H1 (cell line): ENCODE data around the gene CIAO2A. TPM values are rescaled to one million over a fixed set of nuclear protein-coding genes. Genes with fewer than 3 reads are reported as not detected.

ENCODE experiments used
- CTCF ChIA-PET: fragments of 300-600 bp; sonication (Branson Sonifier 250); formaldehyde crosslinking; loops from one replicate; lab custom pipeline; 2021; ENCODE audit not compliant: partially characterized antibody; lab: Charles Lee
- POLR2A ChIA-PET: fragments of 300-600 bp; sonication (Branson Sonifier 250); formaldehyde crosslinking; loops from one replicate; lab custom pipeline; 2021; ENCODE audit warnings: inconsistent platforms; ENCODE audit not compliant: partially characterized antibody; lab: Charles Lee
- DNase-seq, 2 experiments: peaks; one replicate each; pipeline versions ENCODE4 v3.0.0 to v3.0.0-alpha.2; 2010 to 2022; ENCODE audit warnings: low spot score in 2 of 2, low read depth in 1 of 2, mixed read lengths in 1 of 2
- FAIRE-seq: peaks from 2 replicates; lab custom pipeline; 2011; peaks lifted over from hg19 to GRCh38; lab: Jason Lieb, UNC
- H2AFZ ChIP-seq: 2 replicates; pipeline ENCODE4 v1.8.1; 2012; ENCODE audit warnings: low read length, inconsistent platforms
- H2AK5ac ChIP-seq: 2 replicates; pipeline ENCODE4 v1.6.1; 2013; ENCODE audit warnings: low read depth, low read length
- H2BK120ac ChIP-seq: replicated peaks from 2 replicates; pipeline ENCODE3; 2013; ENCODE audit warnings: low read depth, low read length, inconsistent platforms
- H2BK12ac ChIP-seq: 2 replicates; pipeline ENCODE4 v1.6.1; 2013; ENCODE audit warnings: low read depth, low read length
- H2BK15ac ChIP-seq: 2 replicates; pipeline ENCODE4 v1.6.1; 2013; ENCODE audit warnings: low read length
- H2BK20ac ChIP-seq: 2 replicates; pipeline ENCODE4 v1.6.1; 2013; ENCODE audit warnings: low read length
- H2BK5ac ChIP-seq: 2 replicates; pipeline ENCODE4 v1.6.1; 2013; ENCODE audit warnings: low read depth, low read length
- H3K14ac ChIP-seq: 2 replicates; pipeline ENCODE4 v1.6.1; 2013; ENCODE audit warnings: inconsistent platforms; ENCODE audit not compliant: insufficient read length
- H3K18ac ChIP-seq: 2 replicates; pipeline ENCODE4 v1.6.1; 2013; ENCODE audit warnings: low read length; ENCODE audit errors: extremely low read depth
- H3K23ac ChIP-seq: 2 replicates; pipeline ENCODE4 v1.6.1; 2013; ENCODE audit warnings: inconsistent platforms; ENCODE audit not compliant: insufficient read length
- H3K23me2 ChIP-seq: 2 replicates; pipeline ENCODE4 v1.6.1; 2013; ENCODE audit warnings: low read depth, low read length
- H3K27ac ChIP-seq: 2 replicates; pipeline ENCODE4 v1.6.1; 2011; ENCODE audit warnings: low read depth, low read length, inconsistent platforms
- H3K27me3 ChIP-seq, 4 experiments: replicated peaks in 1 of 4; 1 replicate in 1 of 4; 2 replicates in 3 of 4; pipeline versions ENCODE4 v1.6.1 to v1.8.1; 2011 to 2013; ENCODE audit warnings: low read length in 3 of 4, mild to moderate bottlenecking in 3 of 4, inconsistent platforms in 2 of 4, mixed read lengths in 2 of 4, moderate library complexity in 1 of 4; ENCODE audit not compliant: control insufficient read depth in 3 of 4, insufficient read depth in 3 of 4; ENCODE audit errors: extremely low read depth in 1 of 4
- H3K36me3 ChIP-seq, 4 experiments: 2 replicates each; pipeline versions ENCODE4 v1.6.1 to v1.8.1; 2011 to 2013; ENCODE audit warnings: mild to moderate bottlenecking in 4 of 4, low read length in 3 of 4, moderate library complexity in 2 of 4, control low read depth in 1 of 4, inconsistent platforms in 1 of 4; ENCODE audit not compliant: insufficient read depth in 4 of 4, control insufficient read depth in 2 of 4
- H3K4ac ChIP-seq: replicated peaks from 2 replicates; pipeline ENCODE3; 2013; ENCODE audit warnings: low read length, low read depth, mixed read lengths, inconsistent platforms; ENCODE audit not compliant: insufficient read length
- H3K4me1 ChIP-seq, 4 experiments: replicated peaks in 1 of 4; 1 replicate in 1 of 4; 2 replicates in 3 of 4; pipeline versions ENCODE4 v1.6.1 to v1.8.1; 2011 to 2013; ENCODE audit warnings: low read length in 3 of 4, inconsistent platforms in 2 of 4, mixed read lengths in 1 of 4; ENCODE audit not compliant: insufficient read depth in 4 of 4, control insufficient read depth in 3 of 4
- H3K4me2 ChIP-seq, 2 experiments: 2 replicates each; pipeline versions ENCODE4 v1.6.1 to v1.8.1; 2011 to 2013; ENCODE audit warnings: low read depth in 2 of 2, low read length in 2 of 2, control low read depth in 1 of 2, inconsistent platforms in 1 of 2, mild to moderate bottlenecking in 1 of 2; ENCODE audit not compliant: insufficient read depth in 1 of 2
- H3K4me3 ChIP-seq, 4 experiments: fragments of 200-600, 300-600 bp in 1 of 4; sonication (generic), shearing (Covaris generic), sonication (Bioruptor Twin) in 1 of 4; 2 replicates each; pipeline versions ENCODE4 v1.5.1 to v1.8.1; 2011 to 2016; ENCODE audit warnings: low read length in 4 of 4, low read depth in 3 of 4, control low read depth in 2 of 4, inconsistent platforms in 2 of 4, mild to moderate bottlenecking in 2 of 4, mixed read lengths in 1 of 4, moderate library complexity in 1 of 4; ENCODE audit not compliant: insufficient read depth in 2 of 4; ENCODE audit errors: extremely low read depth in 1 of 4
- H3K56ac ChIP-seq: replicated peaks from 2 replicates; pipeline ENCODE3; 2013; ENCODE audit warnings: low read depth, mild to moderate bottlenecking, mixed read lengths, low read length, inconsistent platforms; ENCODE audit not compliant: insufficient read length
- H3K79me1 ChIP-seq: 2 replicates; pipeline ENCODE4 v1.6.1; 2013; ENCODE audit warnings: low read depth, low read length, control low read depth
- H3K79me2 ChIP-seq, 2 experiments: 2 replicates each; pipeline versions ENCODE4 v1.6.1 to v1.8.1; 2012 to 2013; ENCODE audit warnings: low read length in 2 of 2, mild to moderate bottlenecking in 2 of 2, inconsistent platforms in 1 of 2; ENCODE audit not compliant: insufficient read depth in 2 of 2, control insufficient read depth in 1 of 2
- H3K9ac ChIP-seq, 4 experiments: replicated peaks in 1 of 4; 1 replicate in 1 of 4; 2 replicates in 3 of 4; pipeline versions ENCODE4 v1.6.1 to v1.8.1; 2011 to 2013; ENCODE audit warnings: low read depth in 3 of 4, low read length in 3 of 4, control low read depth in 2 of 4, mild to moderate bottlenecking in 2 of 4, moderate library complexity in 2 of 4, inconsistent platforms in 1 of 4; ENCODE audit errors: extremely low read depth in 1 of 4
- H3K9me3 ChIP-seq, 2 experiments: 2 replicates each; pipeline versions ENCODE4 v1.6.1 to v1.8.1; 2012 to 2013; ENCODE audit warnings: mild to moderate bottlenecking in 2 of 2, moderate library complexity in 2 of 2, control low read depth in 1 of 2, inconsistent platforms in 1 of 2, low read depth in 1 of 2, low read length in 1 of 2, mixed read lengths in 1 of 2; ENCODE audit not compliant: insufficient read depth in 2 of 2
- H4K20me1 ChIP-seq, 2 experiments: replicated peaks in 1 of 2; 2 replicates each; pipeline versions ENCODE3 to v1.8.1; 2011 to 2013; ENCODE audit warnings: inconsistent platforms in 2 of 2, low read length in 2 of 2, mild to moderate bottlenecking in 1 of 2; ENCODE audit not compliant: insufficient read depth in 2 of 2, control insufficient read depth in 1 of 2
- H4K5ac ChIP-seq: 2 replicates; pipeline ENCODE4 v1.6.1; 2013; ENCODE audit warnings: low read length, low read depth, mixed read lengths, inconsistent platforms; ENCODE audit not compliant: insufficient read length
- H4K8ac ChIP-seq: 2 replicates; pipeline ENCODE4 v1.8.0; 2013; ENCODE audit warnings: mild to moderate bottlenecking, moderate library complexity, low read length, inconsistent platforms; ENCODE audit not compliant: insufficient read depth; ENCODE audit errors: extremely low read depth
- H4K91ac ChIP-seq: replicated peaks from 2 replicates; pipeline ENCODE3; 2013; ENCODE audit warnings: low read length, mixed read lengths, inconsistent platforms; ENCODE audit not compliant: insufficient read length
- ASH2L ChIP-seq: fragments of 200-600, 300-600 bp; sonication (generic); IDR thresholded peaks from one replicate; pipeline ENCODE4 v1.7.1; 2017; ENCODE audit warnings: low read length
- EGR1 ChIP-seq: IDR thresholded peaks from 2 replicates; pipeline ENCODE4 v1.6.1; 2011; ENCODE audit warnings: low read depth, low read length, borderline replicate concordance
- POLR2A ChIP-seq, 2 experiments: IDR thresholded peaks; 1 replicate in 1 of 2; 2 replicates in 1 of 2; pipeline ENCODE4 v1.6.1; 2011; ENCODE audit warnings: low read depth in 2 of 2, low read length in 2 of 2, mild to moderate bottlenecking in 2 of 2; ENCODE audit errors: control extremely low read depth in 1 of 2
- POLR2AphosphoS5 ChIP-seq: IDR thresholded peaks from 2 replicates; pipeline ENCODE4 v1.6.1; 2011; ENCODE audit warnings: low read depth, low read length
- POU5F1 ChIP-seq: IDR thresholded peaks from 2 replicates; pipeline ENCODE4 v1.6.1; 2011; ENCODE audit warnings: low read depth, mild to moderate bottlenecking, low read length, moderate library complexity
- RXRA ChIP-seq: IDR thresholded peaks from 2 replicates; pipeline ENCODE4 v1.6.1; 2011; ENCODE audit warnings: low read depth, mild to moderate bottlenecking, low read length, moderate library complexity; ENCODE audit not compliant: insufficient read depth
- USF2 ChIP-seq: IDR thresholded peaks from 2 replicates; pipeline ENCODE4 v1.6.1; 2011; ENCODE audit warnings: low read length, improper control_type of control experiment
- YY1 ChIP-seq: IDR thresholded peaks from 2 replicates; pipeline ENCODE4 v1.6.1; 2011; ENCODE audit warnings: low read depth, mild to moderate bottlenecking, low read length
- WGBS, 2 experiments: shearing (Covaris generic) in 1 of 2; methylation state at CpG; one replicate each; pipeline versions ENCODE4 v1.1.6 to v1.1.7; 2013 to 2015; ENCODE audit warnings: low lambda C conversion rate in 2 of 2, mixed read lengths in 2 of 2, inconsistent platforms in 1 of 2, low coverage in 1 of 2, missing lambda C conversion rate in 1 of 2; ENCODE audit not compliant: insufficient replicate concordance in 2 of 2, insufficient coverage in 1 of 2, insufficient read length in 1 of 2; ENCODE audit errors: extremely low coverage in 1 of 2, missing lambda C conversion rate in 1 of 2; 5-methylcytosine and 5-hydroxymethylcytosine counted together
- polyA plus RNA-seq, 7 experiments: library from polyadenylated mRNA; depleted of rRNA in 3 of 7; stranded (reverse) in 5 of 7; unstranded in 2 of 7; fragments of >200 nt in 5 of 7; fragments of 200-250 nt in 2 of 7; gene quantifications; 1 replicate in 5 of 7; 2 replicates in 1 of 7; 4 replicates in 1 of 7; pipeline versions ENCODE4 v1.2.1 to v1.2.3, GENCODE V29; 2011 to 2013; ENCODE audit warnings: missing spikeins in 2 of 7, mixed read lengths in 2 of 7
- total RNA-seq: library from RNA; stranded (reverse); fragmentation: NEBNext Ultra II Directional; extraction: Animal tissue kit (Norgen Biotek cat#: 25700); gene quantifications from 2 replicates; pipeline ENCODE4 v1.2.1, GENCODE V29; 2021

The CIAO2A gene
- total and polyA plus RNA-seq, 2 of the 8 experiments (the other 6 are each of a cell fraction or from before 2014, with no cell fraction given) = 76.4 to 86.5 TPM

- H2BK12ac ChIP-seq = no peak overlapping the region
- peaks cover 0 to 4% (median 2%) of the 10 kb centered on the region in 4 experiments; a peak in 1 of 7 replicates for H3K4me1 ChIP-seq
- H3K23ac ChIP-seq = no peak overlapping the region
- DNase-seq (no peak), FAIRE-seq (no peak)
- H3K36me3 ChIP-seq = peaks cover 19 to 45% (median 36%) of the 10 kb centered on the region in 4 experiments
- H4K8ac ChIP-seq = no peak overlapping the region
- no peak overlapping the region for H2BK5ac ChIP-seq
- H2BK120ac ChIP-seq = no peak overlapping the region
- no peaks in the 10 kb centered on the region for H3K9me3 ChIP-seq
- ChIA-PET CTCF (interaction anchor here (1.3 to 2.9 kb wide), 6 partner anchors 9 to 64 kb away, joined by 3 to 18 read pairs (median 4); partner anchors contain the start of gene CIAO2A), POLR2A (interaction anchor here (1.2 to 1.4 kb wide), 2 partner anchors 10 to 20 kb away, joined by 3 to 7 read pairs; no protein-coding TSS in a partner anchor)
- peaks cover 0 to 1% of the 10 kb centered on the region in 2 experiments for H4K20me1 ChIP-seq
- no peak overlapping the region for H2AK5ac ChIP-seq
- no peak overlapping the region for H2AFZ ChIP-seq
- H3K14ac ChIP-seq = no peak overlapping the region
- no peak overlapping the region for H3K4me2 ChIP-seq
- no peak overlapping the region for H4K5ac ChIP-seq
- H3K27me3 ChIP-seq = no peaks in the 10 kb centered on the region
- H2BK15ac ChIP-seq = no peak overlapping the region
- no peaks in the 10 kb centered on the region for H3K23me2 ChIP-seq
- no peak overlapping the region for H3K9ac ChIP-seq
- no peak overlapping the region for H3K56ac ChIP-seq
- H3K79me2 ChIP-seq = no peaks in the 10 kb centered on the region
- no peak overlapping the region for H3K4ac ChIP-seq
- no peak overlapping the region for H3K4me3 ChIP-seq
- no peak overlapping the region for H2BK20ac ChIP-seq
- H3K18ac ChIP-seq = no peak overlapping the region
- no peak overlapping the region for H3K27ac ChIP-seq
- no peaks in the 10 kb centered on the region; the same call in 1 of the 2 replicates for H3K79me1 ChIP-seq
- H4K91ac ChIP-seq = no peak overlapping the region
- WGBS, 2 experiments = 89% methylated on average over 10 of the region's 10 CpGs; no CpG with 5 or more reads in 1 of the 2 experiments
- TF ChIP-seq USF2 (no peak), POLR2AphosphoS5 (no peak), ASH2L (no peak), EGR1 (no peak), POLR2A (IDR thresholded peaks at IDR 0.05; ENCODE audit: control extremely low read depth in 1 of 2, low read depth in 2 of 2, low read length in 2 of 2) (no peak), POU5F1 (no peak), YY1 (no peak), RXRA (no peak)
These were observed 40.1 kb upstream of the CIAO2A start for GRCh38 chr15:64133623-64134344.
